ENCODE measurements around the gene OPHN1.

Gene OPHN1

GRCh38 chrX:68234171-68234910, 199.0 kb downstream of the OPHN1 start:
- no peak for DNase-seq

GRCh38 chrX:68232206-68232605, 201.1 kb downstream of the OPHN1 start:
- DNase-seq: no peak

GRCh38 chrX:68209008-68209407, 224.3 kb downstream of the OPHN1 start:
- no peak for DNase-seq

- no peak for DNase-seq
Measured at GRCh38 chrX:68204521-68205038, 228.7 kb downstream of the OPHN1 start.

- DNase-seq: no peak
Measured at GRCh38 chrX:68203646-68204045, 229.6 kb downstream of the OPHN1 start.

- no peak for DNase-seq
Measured at GRCh38 chrX:68203211-68203610, 230.1 kb downstream of the OPHN1 start.

- no peak for DNase-seq
Measured at GRCh38 chrX:68199062-68199848, 234.0 kb downstream of the OPHN1 start.

GRCh38 chrX:68196939-68197791, 236.1 kb downstream of the OPHN1 start:
- peak; percentile 61 for DNase-seq

GRCh38 chrX:68195561-68195960, 237.7 kb downstream of the OPHN1 start:
- no peak for DNase-seq

GRCh38 chrX:68193786-68194185, 239.5 kb downstream of the OPHN1 start:
- DNase-seq: no peak

- no peak for DNase-seq
Measured at GRCh38 chrX:68193234-68193633, 240.1 kb downstream of the OPHN1 start.

GRCh38 chrX:68190799-68191198, 242.5 kb downstream of the OPHN1 start:
- no peak for DNase-seq

GRCh38 chrX:68186552-68187262, 246.6 kb downstream of the OPHN1 start:
- DNase-seq: no peak

- no peak for DNase-seq
Measured at GRCh38 chrX:68185161-68185560, 248.1 kb downstream of the OPHN1 start.

GRCh38 chrX:68183612-68184214, 249.6 kb downstream of the OPHN1 start:
- DNase-seq: peak; percentile 43

- peak; percentile 7 for DNase-seq
Measured at GRCh38 chrX:68180579-68180978, 252.7 kb downstream of the OPHN1 start.

- no peak for DNase-seq
Measured at GRCh38 chrX:68179355-68179754, 253.9 kb downstream of the OPHN1 start.

- no peak for DNase-seq
Measured at GRCh38 chrX:68177542-68177941, 255.8 kb downstream of the OPHN1 start.

GRCh38 chrX:68175562-68175961, 257.7 kb downstream of the OPHN1 start:
- DNase-seq: no peak

GRCh38 chrX:68163441-68163840, 269.9 kb downstream of the OPHN1 start:
- DNase-seq: peak; percentile 2

GRCh38 chrX:68147848-68148247, 285.4 kb downstream of the OPHN1 start:
- DNase-seq: no peak

GRCh38 chrX:68146054-68146453, 287.2 kb downstream of the OPHN1 start:
- peak; percentile 10 for DNase-seq
